Hepatic stellate cell (primary cell): ENCODE data around the gene HKDC1.
"Not testable (repeated sequence)": the region's sequence is repeated elsewhere in the genome, so short reads cannot be mapped to it uniquely, and the experiment has no call there.

Experiments used
- DNase-seq: peaks from one replicate; pipeline ENCODE4 v3.0.0; 2011; ENCODE audit warnings: low spot score

HKDC1 gene, protein sequence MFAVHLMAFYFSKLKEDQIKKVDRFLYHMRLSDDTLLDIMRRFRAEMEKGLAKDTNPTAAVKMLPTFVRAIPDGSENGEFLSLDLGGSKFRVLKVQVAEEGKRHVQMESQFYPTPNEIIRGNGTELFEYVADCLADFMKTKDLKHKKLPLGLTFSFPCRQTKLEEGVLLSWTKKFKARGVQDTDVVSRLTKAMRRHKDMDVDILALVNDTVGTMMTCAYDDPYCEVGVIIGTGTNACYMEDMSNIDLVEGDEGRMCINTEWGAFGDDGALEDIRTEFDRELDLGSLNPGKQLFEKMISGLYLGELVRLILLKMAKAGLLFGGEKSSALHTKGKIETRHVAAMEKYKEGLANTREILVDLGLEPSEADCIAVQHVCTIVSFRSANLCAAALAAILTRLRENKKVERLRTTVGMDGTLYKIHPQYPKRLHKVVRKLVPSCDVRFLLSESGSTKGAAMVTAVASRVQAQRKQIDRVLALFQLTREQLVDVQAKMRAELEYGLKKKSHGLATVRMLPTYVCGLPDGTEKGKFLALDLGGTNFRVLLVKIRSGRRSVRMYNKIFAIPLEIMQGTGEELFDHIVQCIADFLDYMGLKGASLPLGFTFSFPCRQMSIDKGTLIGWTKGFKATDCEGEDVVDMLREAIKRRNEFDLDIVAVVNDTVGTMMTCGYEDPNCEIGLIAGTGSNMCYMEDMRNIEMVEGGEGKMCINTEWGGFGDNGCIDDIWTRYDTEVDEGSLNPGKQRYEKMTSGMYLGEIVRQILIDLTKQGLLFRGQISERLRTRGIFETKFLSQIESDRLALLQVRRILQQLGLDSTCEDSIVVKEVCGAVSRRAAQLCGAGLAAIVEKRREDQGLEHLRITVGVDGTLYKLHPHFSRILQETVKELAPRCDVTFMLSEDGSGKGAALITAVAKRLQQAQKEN

DNA sequence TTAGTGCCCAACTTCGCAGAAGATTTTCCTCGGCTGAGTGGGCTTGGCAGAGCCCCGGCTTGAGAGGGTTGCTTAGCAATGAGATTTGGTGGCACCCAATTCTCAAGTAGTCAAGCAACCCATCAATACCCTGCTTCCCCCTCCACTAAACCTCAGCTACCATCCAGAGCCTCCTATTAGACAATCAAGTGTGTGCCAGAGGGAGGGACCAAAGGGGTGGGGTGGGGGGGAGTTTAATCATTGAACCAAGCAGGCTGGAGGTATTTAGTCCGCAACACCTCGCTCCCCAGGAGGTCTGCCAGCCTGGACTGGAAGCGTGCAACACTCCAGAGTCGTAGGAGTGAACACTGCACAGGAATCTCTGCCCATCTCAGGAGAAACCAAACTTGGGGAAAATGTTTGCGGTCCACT, at the start of gene HKDC1:
Gene HKDC1, plus strand, starts transcription at position 292 of the 411 bp plus-strand sequence. Its CDS starts 104 bp downstream, at position 396.
- no peak for DNase-seq

DNA sequence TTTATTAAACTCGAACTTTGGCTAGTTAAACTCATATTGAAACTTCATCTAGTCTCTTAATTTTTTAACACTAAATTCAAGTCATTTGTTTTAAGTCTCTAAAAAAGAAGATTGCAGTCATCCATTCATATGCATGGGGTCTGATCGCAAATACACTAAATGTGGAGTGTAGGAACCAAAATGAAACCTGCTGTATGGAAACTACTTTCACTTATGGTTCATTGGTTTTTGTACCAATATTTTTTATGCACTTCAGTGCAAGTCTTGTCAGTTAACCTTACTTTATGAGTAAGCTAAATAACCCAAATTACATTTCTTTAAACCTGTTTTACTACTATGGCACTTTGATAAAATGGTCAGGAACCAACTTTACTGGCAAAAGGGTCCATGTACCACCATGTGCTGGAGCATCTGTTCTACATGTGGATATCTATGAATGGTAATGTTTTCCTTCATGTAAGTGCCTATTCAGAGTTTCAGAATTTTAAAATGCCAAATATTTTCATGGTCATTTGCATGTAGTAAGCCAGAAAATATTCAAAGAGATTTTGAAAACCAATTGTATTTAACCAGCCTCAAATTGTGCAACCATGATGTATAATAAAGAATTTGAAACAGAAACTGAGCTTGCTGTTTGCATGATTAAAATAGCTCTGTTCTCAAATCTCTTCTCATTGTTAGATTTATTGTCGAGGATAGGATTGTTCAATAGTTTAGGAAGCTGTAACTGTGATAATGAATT, 47.7 kb upstream of the HKDC1 start:
- DNase-seq, result no peak

DNA sequence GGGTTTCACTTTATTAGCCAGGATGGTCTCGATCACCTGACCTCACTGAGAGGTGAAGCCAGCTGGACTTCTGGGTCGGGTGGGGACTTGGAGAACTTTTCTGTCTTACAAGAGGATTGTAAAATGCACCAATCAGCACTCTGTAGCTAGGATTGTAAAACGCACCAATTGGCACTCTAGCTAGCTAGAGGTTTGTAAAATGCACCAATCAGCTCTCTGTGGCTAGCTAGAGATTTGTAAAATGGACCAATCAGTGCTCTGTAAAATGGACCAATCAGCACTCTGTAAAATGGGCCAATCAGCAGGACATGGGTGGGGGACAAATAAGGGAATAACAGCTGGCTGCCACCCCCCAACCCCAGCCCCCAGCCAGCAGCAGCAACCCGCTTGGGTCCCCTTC, 44.8 kb upstream of the HKDC1 start:
- DNase-seq, result not testable (repeated sequence)

DNA sequence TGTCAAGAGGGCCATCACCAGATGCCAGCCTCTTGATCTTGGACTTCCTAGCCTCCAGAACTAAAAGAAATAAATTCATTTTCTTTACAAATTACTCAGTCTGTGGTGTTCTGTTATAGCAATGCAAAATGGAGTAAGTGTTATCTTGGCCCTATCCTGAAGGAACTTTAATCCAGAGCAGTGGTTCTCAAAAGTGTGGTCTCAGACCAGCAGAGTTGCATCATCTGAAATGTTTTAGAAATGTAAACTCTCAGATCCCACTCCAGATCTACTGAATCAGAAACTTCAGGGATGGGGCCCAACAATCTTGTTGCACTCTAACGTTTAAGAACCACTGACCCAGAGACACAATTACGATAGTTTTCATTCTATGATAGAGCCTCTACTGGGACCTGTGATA, 43.3 kb upstream of the HKDC1 start:
- no peak for DNase-seq

DNA sequence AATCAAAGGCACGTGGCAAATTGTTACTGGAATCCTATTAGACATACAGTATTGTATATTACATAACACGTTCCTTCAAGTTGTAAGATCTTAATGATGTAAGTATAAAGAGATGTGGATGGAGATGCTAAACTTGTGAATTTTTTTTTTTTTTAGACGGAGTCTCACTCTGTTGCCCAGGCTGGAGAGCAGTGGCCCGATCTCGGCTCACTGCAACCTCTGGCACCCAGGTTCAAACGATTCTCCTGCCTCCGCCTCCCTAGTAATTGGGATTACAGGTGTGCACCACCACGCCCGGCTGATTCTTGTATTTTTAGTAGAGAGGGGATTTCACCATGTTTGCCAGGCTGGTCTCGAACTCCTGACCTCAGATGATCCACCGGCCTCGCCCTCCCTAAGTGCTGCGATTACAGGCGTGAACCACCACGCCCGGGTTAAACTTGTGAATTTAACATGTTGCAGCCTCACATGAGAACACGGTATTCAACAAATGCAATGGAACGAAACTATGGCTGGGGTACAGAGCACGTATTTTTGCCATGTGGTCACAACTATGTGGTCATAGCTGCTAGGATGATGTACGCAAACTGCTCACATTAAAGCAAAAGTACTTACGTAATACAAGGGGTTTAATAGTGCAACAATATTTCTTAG, 40.9 kb upstream of the HKDC1 start:
- peak; percentile 28 for DNase-seq

DNA sequence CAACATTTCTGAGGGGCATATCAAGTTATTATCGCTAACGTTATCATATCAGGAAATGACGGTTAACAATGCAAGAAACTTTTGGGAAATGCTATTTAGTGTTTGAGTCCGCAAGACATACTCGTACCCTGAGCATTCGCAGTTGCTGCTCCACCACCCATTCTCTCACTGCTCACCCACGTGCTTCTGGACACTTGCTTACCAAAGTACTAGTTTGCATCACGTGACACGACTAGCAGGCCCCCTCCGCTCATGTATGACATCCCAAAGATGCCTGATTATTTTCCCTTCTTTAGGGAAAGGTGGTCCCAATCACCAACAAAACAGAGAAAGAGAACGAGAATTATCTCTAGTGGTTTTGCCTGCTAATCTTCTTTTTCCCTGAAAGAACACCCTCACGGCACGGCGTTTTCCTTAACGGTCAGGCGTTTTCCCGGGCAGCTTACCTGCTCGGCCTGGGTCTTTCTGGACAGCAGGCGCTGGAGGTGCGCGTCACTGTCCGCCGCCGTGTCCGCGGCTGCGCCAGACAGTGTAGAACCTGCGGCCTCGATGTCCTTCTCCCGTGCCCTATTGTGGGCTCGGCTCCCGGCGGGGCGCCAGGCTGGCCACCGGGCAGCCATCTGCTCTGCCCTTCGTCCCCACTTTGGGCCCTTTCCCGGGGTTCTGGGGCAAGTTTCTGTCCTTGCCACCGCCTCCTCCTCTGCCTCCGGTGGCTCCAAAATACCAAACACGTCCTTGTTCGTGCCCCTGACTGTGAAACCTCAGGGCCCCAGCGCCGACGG, 40.2 kb upstream of the HKDC1 start, which contains the start of gene SUPV3L1:
Gene SUPV3L1, plus strand, starts transcription at position 492 of the 782 bp plus-strand sequence. Its CDS starts 58 bp downstream, at position 550.
- DNase-seq, result peak; percentile 94

DNA sequence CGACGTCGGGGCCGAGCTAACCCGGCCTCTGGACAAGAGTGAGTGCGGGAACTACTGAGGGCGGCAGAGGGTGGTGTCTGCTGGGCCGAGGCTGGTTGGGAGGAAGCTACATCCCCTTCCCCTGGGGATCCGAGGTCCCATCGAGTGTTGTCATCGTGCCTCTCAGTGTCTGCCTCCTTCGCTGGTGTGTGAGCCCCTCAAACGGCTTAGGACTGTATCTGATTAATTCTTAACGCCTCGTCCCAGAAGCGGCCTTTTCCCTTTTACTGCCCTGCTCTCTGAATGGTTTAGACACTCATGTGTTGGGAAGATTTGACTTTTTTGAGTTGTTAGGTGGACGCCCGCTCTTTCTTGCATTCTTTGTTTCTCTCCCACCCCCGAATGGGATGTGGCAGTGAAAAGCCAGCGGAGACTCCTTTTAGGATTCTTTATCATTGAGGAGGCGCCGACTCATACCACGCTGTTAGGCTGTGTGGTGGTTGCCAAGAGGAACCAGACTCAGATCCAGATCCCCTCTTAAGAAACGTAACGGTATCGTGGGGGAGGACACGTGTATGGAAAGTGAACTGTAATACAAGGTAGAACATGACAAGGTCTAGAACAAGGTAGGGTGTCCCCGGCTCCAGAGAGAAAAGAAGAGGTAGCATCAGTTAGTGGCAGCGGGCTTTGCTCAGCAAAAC, 39.5 kb upstream of the HKDC1 start:
- peak; percentile 24 for DNase-seq

DNA sequence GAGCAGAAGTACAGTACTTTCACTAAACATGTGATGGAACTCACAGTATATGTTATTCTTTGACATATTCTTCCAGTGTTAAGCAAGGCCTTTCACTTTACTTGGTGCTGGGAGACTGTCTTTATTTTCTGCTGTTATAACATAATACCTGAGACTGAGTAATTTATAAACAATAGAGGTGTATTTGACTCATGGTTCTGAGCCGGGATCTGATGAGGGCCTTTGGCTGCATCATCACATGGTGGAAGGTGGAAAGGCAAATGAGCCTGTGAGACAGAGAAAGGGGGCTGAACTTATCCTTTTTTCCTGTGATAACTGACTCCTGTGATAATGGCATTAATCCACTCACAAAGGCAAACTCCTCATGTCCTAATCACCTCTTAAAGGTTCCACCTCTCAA, 38.7 kb upstream of the HKDC1 start:
- no peak for DNase-seq

DNA sequence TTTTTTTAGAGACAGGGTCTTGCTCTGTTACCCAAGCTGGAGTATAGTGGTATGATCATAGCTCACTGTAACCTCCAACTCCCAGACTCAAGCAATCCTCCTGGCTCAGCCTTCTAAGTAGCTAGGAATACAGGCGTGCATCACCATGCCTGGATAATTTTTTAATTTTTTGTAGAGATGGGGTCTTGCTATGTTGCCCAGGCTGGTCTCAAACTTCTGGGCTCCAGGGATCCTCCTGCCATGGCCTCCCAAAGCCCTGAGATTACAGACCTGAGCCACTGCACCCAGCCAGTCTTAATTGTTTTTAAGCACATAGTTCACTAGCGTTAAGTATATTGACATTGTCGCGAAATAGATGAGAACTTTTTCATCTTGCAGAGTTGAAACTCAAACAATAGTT, 38.1 kb upstream of the HKDC1 start:
- no peak for DNase-seq

DNA sequence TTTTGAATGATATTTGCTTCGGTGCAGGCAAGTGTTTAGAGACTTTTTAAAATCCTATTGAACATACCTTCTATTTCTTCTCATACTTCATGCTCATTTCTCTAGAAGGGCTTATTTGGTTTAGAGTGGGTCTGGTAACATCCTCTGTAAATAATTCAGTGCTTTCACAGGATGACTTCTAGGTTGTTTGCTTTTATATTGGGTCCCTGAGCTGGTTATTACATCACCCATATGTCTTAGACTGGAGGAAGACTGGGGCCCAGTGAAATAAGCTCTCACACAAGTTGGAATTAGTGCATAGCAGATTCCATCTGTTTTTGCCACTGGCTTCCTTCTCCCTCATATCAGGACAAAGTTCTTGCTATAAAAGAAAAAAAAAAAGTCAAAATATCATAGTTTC, 33.6 kb upstream of the HKDC1 start:
- no peak for DNase-seq

DNA sequence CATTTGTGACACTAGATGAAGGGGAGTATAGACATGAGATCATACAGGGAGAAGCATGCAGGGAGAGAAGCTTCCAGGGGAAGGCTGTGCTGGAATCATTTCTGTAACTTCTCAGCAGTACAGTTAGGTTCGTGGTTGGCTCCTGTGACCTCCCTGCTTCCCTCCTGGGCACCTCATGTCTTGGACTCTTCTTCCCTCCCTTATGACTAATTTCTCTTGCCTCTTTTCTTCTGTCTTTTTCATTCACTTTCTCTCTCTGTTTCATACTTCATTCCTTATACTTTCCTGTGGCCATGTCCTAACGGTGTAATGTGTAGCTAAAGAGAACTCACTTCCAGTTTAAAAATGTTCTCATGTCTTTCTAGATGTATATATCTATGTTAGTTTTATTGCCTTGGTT, 19.1 kb upstream of the HKDC1 start:
- no peak for DNase-seq

DNA sequence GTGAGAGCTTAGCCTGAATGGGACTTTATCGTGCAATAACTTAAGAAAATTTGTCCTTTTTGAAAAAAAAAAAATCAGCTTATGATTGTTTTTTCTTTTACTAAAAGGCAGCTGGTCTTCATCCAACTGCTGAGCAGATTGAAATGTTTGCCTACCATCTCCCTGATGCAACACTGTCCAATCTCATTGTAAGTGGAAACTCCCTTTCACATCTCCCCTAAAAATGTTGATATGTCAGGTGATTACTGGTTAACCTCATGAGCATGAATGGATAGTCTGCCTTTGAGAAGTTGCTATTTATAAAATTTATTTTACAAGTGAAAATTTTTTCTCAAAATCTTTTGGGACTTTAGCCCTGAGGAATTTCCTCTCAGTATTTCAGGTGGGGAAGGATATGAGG, 17.8 kb upstream of the HKDC1 start:
- no peak for DNase-seq

DNA sequence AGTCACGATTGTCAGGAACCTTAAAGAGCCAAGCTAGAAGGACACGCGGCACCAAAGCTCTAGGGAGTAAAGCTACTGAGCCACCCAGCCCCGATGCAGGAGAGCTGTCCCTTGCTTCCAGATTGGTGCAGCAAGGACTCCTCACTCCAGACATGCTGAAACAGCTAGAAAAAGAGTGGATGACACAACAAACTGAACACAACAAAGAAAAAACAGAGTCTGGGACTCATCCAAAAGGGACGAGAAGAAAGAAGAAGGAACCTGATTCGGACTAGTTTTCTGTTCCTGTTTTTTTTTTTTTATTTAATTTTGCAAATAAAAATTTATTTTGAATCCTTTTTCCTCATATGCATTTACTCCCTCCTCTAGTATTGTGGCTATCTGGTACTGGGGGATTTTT, 11.4 kb upstream of the HKDC1 start:
- DNase-seq, result no peak

DNA sequence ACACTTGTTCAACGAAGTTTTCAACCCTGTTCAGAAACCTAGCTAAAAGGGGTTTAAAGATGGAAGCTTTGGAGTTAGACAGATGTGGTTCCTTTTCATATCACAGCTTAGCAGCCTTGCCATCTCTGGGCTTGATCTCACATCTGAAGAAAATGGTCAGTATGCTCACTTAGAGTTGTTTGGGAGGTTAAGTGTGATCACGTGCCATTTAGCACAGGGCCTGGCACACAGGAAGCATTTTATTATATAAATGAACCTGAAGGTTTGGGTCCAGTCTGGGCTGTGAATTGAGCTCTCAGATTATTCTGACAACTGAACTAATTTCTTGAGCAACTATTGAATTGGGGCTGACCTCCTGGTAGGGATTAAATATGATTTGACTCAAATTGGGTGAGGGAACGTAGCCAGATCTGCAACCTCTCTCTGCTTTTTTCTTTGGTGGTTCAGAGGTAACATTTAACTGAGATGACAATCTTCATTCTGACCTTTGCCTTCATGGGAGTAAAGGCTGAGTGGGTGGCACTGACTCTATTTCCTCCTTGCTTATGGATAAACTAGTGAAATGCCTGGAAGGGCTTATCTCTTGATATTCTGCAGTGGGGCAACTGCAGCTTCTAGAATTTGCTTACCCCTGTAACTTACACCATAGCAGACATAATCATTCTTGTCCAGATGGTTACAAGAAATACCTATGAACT, 10.2 kb upstream of the HKDC1 start:
- no peak for DNase-seq

DNA sequence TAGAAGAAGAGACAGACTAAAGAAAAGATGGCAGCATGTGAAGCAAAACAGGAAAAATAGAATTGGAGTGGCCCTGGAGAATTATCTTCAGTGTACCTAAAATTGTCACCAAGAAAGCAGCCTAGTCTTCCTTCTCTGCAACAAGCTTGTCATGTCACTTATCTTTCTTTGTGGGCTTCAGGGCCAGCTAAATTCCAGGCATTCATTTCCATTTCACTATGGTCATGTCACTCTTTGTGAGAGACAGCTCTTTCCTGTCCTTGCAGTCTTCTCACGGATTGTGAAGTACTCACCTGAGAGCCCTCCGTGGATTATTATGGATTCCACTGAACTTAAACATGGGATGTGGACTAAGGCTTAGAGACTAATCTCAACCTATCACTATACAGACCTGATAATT, 9.0 kb upstream of the HKDC1 start:
- DNase-seq, result no peak

DNA sequence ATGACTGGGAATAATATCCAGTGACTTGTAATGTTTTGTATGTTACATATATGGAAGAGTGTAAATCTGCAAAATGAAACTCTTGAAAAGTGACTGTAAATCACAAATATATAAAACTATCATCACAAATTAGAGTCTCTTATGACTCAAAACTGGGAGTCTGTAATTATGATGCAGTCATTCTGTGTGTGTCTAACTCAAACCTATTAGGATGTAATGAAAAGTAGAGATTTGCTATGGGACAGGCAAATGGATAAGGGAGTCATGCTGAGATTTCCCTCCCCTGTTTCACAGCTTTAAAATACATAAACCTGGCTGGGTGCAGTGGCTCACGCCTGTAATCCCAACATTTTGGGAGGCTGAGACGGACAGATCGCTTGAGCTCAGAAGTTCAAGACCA, 8.6 kb upstream of the HKDC1 start:
- no peak for DNase-seq

DNA sequence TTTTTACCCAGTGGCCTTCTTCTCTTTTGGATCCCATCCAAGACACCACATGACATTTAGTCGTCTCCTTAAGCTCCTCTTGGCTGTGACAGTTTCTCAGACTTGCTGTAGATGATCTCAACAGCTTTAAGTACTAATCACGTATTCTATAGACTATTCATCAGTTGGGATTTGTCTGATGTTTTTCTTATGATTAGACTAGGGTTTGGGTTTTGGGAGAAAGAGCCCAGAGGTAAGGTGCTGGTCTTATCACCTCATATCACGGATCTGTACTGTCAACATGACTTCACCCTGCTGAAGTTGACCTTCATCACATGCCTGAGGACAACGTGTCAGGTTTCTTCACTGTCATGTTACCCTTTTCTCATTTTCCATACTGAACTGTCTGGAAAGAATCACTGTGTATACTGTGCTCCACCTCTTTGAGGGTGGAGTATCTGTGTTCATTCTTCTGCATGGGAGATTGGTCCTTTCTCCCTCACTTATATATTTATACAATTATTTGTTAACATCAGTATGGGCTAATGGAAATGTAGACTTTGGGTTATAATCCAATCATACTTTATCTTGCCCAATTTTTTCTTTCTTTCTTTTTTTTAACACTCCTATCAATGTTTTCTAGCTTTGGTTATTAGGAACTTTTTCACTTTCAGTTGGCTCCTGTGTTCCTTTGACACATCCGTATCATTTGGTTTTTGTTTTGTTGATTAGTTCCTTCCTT, 6.4 kb upstream of the HKDC1 start:
- no peak for DNase-seq

DNA sequence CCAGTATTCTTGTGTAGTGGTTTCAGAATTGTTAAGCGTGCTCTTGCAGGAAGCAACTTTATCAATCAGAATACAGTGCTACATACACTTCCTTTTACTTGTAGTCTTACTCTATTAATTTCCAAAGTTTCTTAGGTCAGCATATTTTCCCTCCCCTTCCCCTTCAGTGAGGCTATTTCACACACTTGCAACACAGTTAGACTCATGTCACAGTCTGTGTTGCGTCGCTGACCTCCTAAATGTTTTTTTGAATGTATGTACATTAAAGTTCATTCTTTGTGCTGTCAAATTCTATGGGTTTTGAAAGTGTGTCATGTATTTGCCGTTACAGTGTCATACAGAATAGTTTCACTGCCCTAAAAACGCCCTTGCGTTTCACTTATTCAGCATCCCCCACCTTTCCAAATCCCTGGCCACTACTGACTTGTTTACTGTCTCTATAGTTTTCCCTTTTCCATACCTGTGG, 5.4 kb upstream of the HKDC1 start:
- no peak for DNase-seq
